ENCODE results near the gene STIM2.

- TF ChIP-seq PKNOX1 (IDR thresholded peaks at IDR 0.05) = no peak
- no peak for TF ChIP-seq TARDBP (IDR thresholded peaks at IDR 0.05)
- TF ChIP-seq HDGF (IDR thresholded peaks at IDR 0.05; ENCODE audit: borderline replicate concordance) = no peak
- TF ChIP-seq SP1 (IDR thresholded peaks at IDR 0.05) = no peak
- TF ChIP-seq ARNT (IDR thresholded peaks at IDR 0.05) = no peak
- TF ChIP-seq ZNF384 (IDR thresholded peaks at IDR 0.05) = no peak
- no peak for TF ChIP-seq L3MBTL2 (conservative IDR thresholded peaks at IDR 0.05)
- TF ChIP-seq SUZ12 (IDR thresholded peaks at IDR 0.05) = no peak
- no peak for TF ChIP-seq ELF4 (IDR thresholded peaks at IDR 0.05)
- TF ChIP-seq FOXK2 (IDR thresholded peaks at IDR 0.05) = no peak
These were observed 74.8 kb downstream of the STIM2 start for GRCh38 chr4:26935397-26935796.
